Small intestine (tissue), 7 donors: ENCODE data around the gene ATXN7. TPM values are rescaled to one million over a fixed set of nuclear protein-coding genes. Genes with fewer than 3 reads are reported as not detected.
A peak's percentile ranks its signal among the peaks of the same experiment; 100 is the strongest.

Source experiments
- DNase-seq, 2 donors: peaks; one replicate each; pipeline versions ENCODE4 v3.0.0 to v3.0.0-alpha.2; 2013
- FAIRE-seq: peaks from 2 replicates; lab custom pipeline; 2012; peaks lifted over from hg19 to GRCh38; lab: Jason Lieb, UNC
- H3K27ac ChIP-seq, 3 donors: one replicate each; pipeline ENCODE4 v1.5.1; 2013; ENCODE audit warnings: low read length in 2 of 3, mild to moderate bottlenecking in 2 of 3, control low read depth in 1 of 3, inconsistent platforms in 1 of 3, low read depth in 1 of 3, moderate library complexity in 1 of 3
- H3K27me3 ChIP-seq, 3 donors: one replicate each; pipeline ENCODE4 v1.6.1; 2013; ENCODE audit warnings: low read length in 3 of 3, inconsistent platforms in 1 of 3; ENCODE audit not compliant: control insufficient read depth in 3 of 3, insufficient read depth in 3 of 3
- H3K36me3 ChIP-seq, 3 donors: one replicate each; pipeline ENCODE4 v1.6.1; 2013; ENCODE audit warnings: low read length in 3 of 3, inconsistent platforms in 1 of 3, low read depth in 1 of 3, mild to moderate bottlenecking in 1 of 3, moderate library complexity in 1 of 3; ENCODE audit not compliant: control insufficient read depth in 3 of 3, insufficient read depth in 2 of 3
- H3K4me1 ChIP-seq, 3 donors: one replicate each; pipeline ENCODE4 v1.6.1; 2013; ENCODE audit warnings: low read length in 2 of 3, inconsistent platforms in 1 of 3, low read depth in 1 of 3, mild to moderate bottlenecking in 1 of 3, moderate library complexity in 1 of 3; ENCODE audit not compliant: control insufficient read depth in 3 of 3, insufficient read depth in 2 of 3
- H3K4me3 ChIP-seq, 3 donors: one replicate each; pipeline ENCODE4 v1.5.1; 2013; ENCODE audit warnings: low read length in 3 of 3, control low read depth in 1 of 3, inconsistent platforms in 1 of 3, low read depth in 1 of 3, mild to moderate bottlenecking in 1 of 3, moderate library complexity in 1 of 3
- H3K9me3 ChIP-seq, 2 donors: one replicate each; pipeline ENCODE4 v1.6.1; 2013; ENCODE audit warnings: low read depth in 1 of 2, low read length in 1 of 2; ENCODE audit not compliant: control insufficient read depth in 2 of 2, insufficient read depth in 1 of 2
- WGBS, 3 donors: extraction: QIAGEN DNeasy Blood & Tissue Kit; methylation state at CpG; one replicate each; pipeline ENCODE4 v1.1.7; 2013; 5-methylcytosine and 5-hydroxymethylcytosine counted together
- polyA plus RNA-seq, 4 donors: library from polyadenylated mRNA; stranded (reverse) in 3 of 4; unstranded in 1 of 4; fragments of 200-250 nt in 3 of 4; fragments of 120-200 nt in 1 of 4; gene quantifications; one replicate each; pipeline versions ENCODE4 v1.2.1 to v1.2.3, GENCODE V29; 2013
- donor health status: healthy with polysubstance abuse.
- donor health status: control.
- donor health status: control.
- donor health status: Bipolar disorder and iron deficiency.
- donor health status: healthy.

ATXN7 gene
- polyA plus RNA-seq, 4 donors: 2.4 to 17.0 (median 5.3) TPM

DNA sequence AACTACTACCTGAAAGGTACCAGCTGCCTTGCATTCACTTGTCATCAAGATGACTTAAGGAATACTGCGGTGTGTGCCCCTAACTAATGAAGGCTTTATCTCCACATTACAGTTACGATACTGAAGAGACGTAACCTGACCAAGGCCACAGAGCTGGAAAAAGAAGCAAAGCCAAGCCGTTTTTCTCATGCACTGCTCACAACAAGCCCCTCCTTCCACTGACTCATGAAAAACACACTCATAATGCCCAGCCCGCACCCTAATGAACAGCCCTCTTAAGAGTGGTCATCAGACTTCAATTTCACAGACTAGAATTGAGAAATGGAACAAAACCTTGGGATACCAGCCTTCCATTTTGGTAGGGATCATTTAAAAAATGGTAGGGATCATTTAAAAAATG lies 148.0 kb downstream of the ATXN7 start:
- Histone ChIP-seq H3K4me3 (no peak overlapping the region), H3K27ac (no peak overlapping the region), H3K36me3 (peaks cover 15 to 34% (median 17%) of the 10 kb centered on the region in 3 donors), H3K9me3 (no peaks in the 10 kb centered on the region), H3K27me3 (no peaks in the 10 kb centered on the region), H3K4me1 (no peaks in the 10 kb centered on the region)
- DNase-seq (no peak), FAIRE-seq (no peak)
- WGBS, 3 donors: 85% methylated on average over 5 of the region's 5 CpGs

GRCh38 chr3:64016941-64017620 lies 153.4 kb downstream of the ATXN7 start:
- Histone ChIP-seq H3K27ac (no peak overlapping the region), H3K36me3 (peaks cover 12 to 28% (median 27%) of the 10 kb centered on the region in 3 donors)
- no peak for FAIRE-seq

GRCh38 chr3:64019271-64019670 lies 155.6 kb downstream of the ATXN7 start:
- peaks cover 10 to 19% (median 17%) of the 10 kb centered on the region in 3 donors for H3K36me3 ChIP-seq
- no peak for FAIRE-seq
- 84 to 93% (median 91%) methylated on average over 3 of the region's 3 CpGs for WGBS, 3 donors

More at GRCh38 chr3:64016941-64017620, 153.4 kb downstream of the ATXN7 start:
- no peak for DNase-seq
- H3K27me3 ChIP-seq: no peaks in the 10 kb centered on the region
- 84 to 85% (median 85%) methylated on average over 3 of the region's 3 CpGs for WGBS, 3 donors
- H3K4me1 ChIP-seq: peaks cover 1 to 3% (median 2%) of the 10 kb centered on the region in 3 donors
- H3K4me3 ChIP-seq: no peak overlapping the region
- H3K9me3 ChIP-seq: no peaks in the 10 kb centered on the region

DNA sequence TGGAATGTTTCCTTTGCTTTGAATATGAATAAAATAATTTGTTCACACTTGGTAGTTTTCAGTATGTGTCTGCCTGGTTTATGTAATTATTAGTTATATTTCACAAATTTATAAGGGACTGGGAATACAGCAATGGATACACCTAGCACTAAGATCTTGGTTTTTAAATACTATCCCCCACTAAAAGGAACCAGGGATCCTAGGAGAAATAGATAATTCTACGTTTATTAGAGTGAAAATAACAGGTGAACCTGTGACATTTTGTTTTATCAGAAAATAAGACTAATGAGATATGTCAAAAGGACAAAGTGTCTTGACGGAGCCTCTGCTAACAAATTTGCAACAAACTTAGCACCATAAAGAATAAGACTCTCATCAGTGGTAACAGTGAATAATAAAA lies 156.2 kb downstream of the ATXN7 start:
- Histone ChIP-seq H3K9me3 (no peaks in the 10 kb centered on the region), H3K27ac (no peak overlapping the region), H3K36me3 (peaks cover 10 to 14% (median 12%) of the 10 kb centered on the region in 3 donors), H3K4me1 (peaks cover 2 to 9% (median 5%) of the 10 kb centered on the region in 3 donors), H3K4me3 (no peak overlapping the region), H3K27me3 (no peaks in the 10 kb centered on the region)
- FAIRE-seq: no peak
- no peak for DNase-seq
- 84 to 88% (median 85%) methylated on average over 2 of the region's 2 CpGs for WGBS, 3 donors

More at GRCh38 chr3:64019271-64019670, 155.6 kb downstream of the ATXN7 start:
- no peak overlapping the region for H3K4me3 ChIP-seq
- DNase-seq: no peak
- H3K27me3 ChIP-seq: no peaks in the 10 kb centered on the region
- no peaks in the 10 kb centered on the region for H3K9me3 ChIP-seq
- peaks cover 2 to 9% (median 5%) of the 10 kb centered on the region in 3 donors for H3K4me1 ChIP-seq
- no peak overlapping the region for H3K27ac ChIP-seq

DNA sequence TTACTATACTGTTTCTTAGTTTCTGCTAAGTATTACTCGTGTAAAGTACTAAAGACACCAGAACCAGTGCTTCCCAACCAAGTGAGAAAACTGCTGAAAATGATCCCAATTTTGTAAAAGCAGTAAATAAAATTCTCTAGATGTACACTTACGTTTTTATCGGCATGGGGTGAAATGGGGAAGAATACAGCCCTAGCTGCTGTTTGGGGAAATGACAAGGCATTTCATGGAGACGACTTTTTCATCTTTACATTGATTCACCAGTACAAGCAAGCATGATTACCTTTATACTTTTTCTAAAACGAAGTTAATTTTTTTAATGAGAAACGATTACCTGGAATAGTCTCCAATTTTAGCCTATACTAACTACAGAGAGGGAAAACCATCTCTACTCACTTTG lies 158.3 kb downstream of the ATXN7 start:
- peak overlapping the region in 2 of 3 donors; percentile 70 to 89 for H3K4me3 ChIP-seq
- no peaks in the 10 kb centered on the region for H3K27me3 ChIP-seq
- peaks cover 6 to 14% (median 10%) of the 10 kb centered on the region in 3 donors for H3K36me3 ChIP-seq
- no peaks in the 10 kb centered on the region for H3K9me3 ChIP-seq
- WGBS, 3 donors: 72 to 79% (median 77%) methylated on average over 6 of the region's 6 CpGs
- H3K4me1 ChIP-seq: peaks cover 2 to 9% (median 5%) of the 10 kb centered on the region in 3 donors
- no peak for FAIRE-seq
- DNase-seq: no peak
- H3K27ac ChIP-seq: no peak overlapping the region

GRCh38 chr3:64022451-64023186 lies 159.0 kb downstream of the ATXN7 start:
- DNase-seq: peak in 1 of 2 donors; percentile 30
- Histone ChIP-seq H3K4me3 (peak overlapping the region; percentile 70 to 89 (median 85)), H3K4me1 (peaks cover 2 to 9% (median 5%) of the 10 kb centered on the region in 3 donors), H3K27ac (peak overlapping the region; percentile 17 to 82 (median 67)), H3K9me3 (no peaks in the 10 kb centered on the region), H3K27me3 (no peaks in the 10 kb centered on the region), H3K36me3 (peaks cover 6 to 9% (median 6%) of the 10 kb centered on the region in 3 donors)
- WGBS, 3 donors: 10 to 15% (median 10%) methylated on average over 24 of the region's 24 CpGs
- no peak for FAIRE-seq

DNA sequence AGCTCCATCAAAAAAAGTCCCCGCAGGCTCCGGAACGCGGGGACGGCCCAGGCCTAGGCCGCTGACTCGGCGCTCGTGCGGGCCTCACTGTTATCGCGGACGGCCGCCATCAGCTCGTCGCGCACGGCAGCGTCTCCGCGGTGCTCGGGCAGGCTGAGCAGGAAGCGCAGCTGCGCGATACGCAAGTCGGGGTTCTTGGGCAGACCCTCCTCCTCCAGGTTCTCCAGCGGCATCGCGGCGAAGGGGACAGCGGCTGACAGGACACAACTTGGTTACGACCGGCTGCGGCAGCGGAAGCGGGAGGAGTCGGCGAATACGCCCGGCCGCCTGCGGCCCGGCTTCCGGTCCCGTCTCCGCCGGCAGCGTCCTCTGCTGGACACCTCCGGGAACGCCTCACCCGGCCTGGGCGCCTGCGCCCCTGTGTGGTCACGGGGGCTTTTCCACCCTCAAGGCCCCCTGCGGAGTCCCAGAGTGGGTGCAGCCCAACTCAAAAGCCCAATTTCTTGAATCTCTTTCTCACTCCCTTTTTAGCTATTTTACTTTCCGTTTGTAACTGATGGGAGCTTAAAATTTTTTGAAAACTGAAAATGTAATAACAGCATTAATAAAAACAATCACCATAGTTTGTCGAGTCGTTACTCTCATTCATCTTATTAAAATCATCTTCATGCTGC lies 159.7 kb downstream of the ATXN7 start, which contains the start of gene PSMD6:
Gene PSMD6, minus strand, starts transcription at position 308 of the 674 bp plus-strand sequence. Its CDS starts 75 bp downstream, at position 233.
- WGBS, 3 donors: 1 to 2% (median 2%) methylated on average over 56 to 59 of the region's 59 CpGs
- no peak for FAIRE-seq
- no peaks in the 10 kb centered on the region for H3K9me3 ChIP-seq
- no peaks in the 10 kb centered on the region for H3K27me3 ChIP-seq
- H3K4me3 ChIP-seq: peak within 1 kb of the TSS; percentile 70 to 89 (median 85)
- peaks cover 2 to 9% (median 5%) of the 10 kb centered on the region in 3 donors for H3K4me1 ChIP-seq
- H3K36me3 ChIP-seq: peaks cover 1 to 6% (median 6%) of the 10 kb centered on the region in 3 donors
- DNase-seq: peak; percentile 76 to 95
- peak within 1 kb of the TSS; percentile 17 to 82 (median 67) for H3K27ac ChIP-seq

GRCh38 chr3:64023861-64024223 lies 160.2 kb downstream of the ATXN7 start:
- Histone ChIP-seq H3K9me3 (no peaks in the 10 kb centered on the region), H3K27ac (peak overlapping the region in 1 of 3 donors; percentile 26), H3K4me3 (peak overlapping the region in 1 of 3 donors; percentile 70), H3K4me1 (peaks cover 2 to 9% (median 5%) of the 10 kb centered on the region in 3 donors), H3K36me3 (peaks cover under 1 to 6% (median 3%) of the 10 kb centered on the region in 3 donors), H3K27me3 (no peaks in the 10 kb centered on the region)
- FAIRE-seq (no peak), DNase-seq (no peak)
- WGBS, 3 donors: 66 to 67% (median 66%) methylated on average over 5 of the region's 5 CpGs
